H54 (cell line): ENCODE results near the gene TNNI2.

Experiments used
- DNase-seq: peaks from one replicate; pipeline ENCODE4 v3.0.0; 2011; ENCODE audit warnings: low spot score, mixed read lengths; ENCODE audit not compliant: insufficient read length
- FAIRE-seq: peaks from 3 replicates; lab custom pipeline; 2011; peaks lifted over from hg19 to GRCh38; lab: Jason Lieb, UNC
- POLR2A ChIP-seq: IDR thresholded peaks from 2 replicates; pipeline ENCODE4 v1.6.1; 2011; ENCODE audit warnings: low read depth, mild to moderate bottlenecking, low read length

TNNI2 gene

GRCh38 chr11:1814691-1815090 is 24.1 kb upstream of the TNNI2 start:
- DNase-seq: no peak
- no peak for FAIRE-seq

GRCh38 chr11:1815311-1815710 is 23.5 kb upstream of the TNNI2 start:
- no peak for FAIRE-seq

More at GRCh38 chr11:1814691-1815090, 24.1 kb upstream of the TNNI2 start:
- TF ChIP-seq POLR2A: no peak

GRCh38 chr11:1815751-1816150 is 23.0 kb upstream of the TNNI2 start:
- TF ChIP-seq POLR2A: no peak
- FAIRE-seq (no peak), DNase-seq (no peak)

More at GRCh38 chr11:1815311-1815710, 23.5 kb upstream of the TNNI2 start:
- TF ChIP-seq POLR2A: no peak
- DNase-seq: no peak

- no peak for TF ChIP-seq POLR2A
- no peak for FAIRE-seq
- no peak for DNase-seq
These were observed 21.8 kb upstream of the TNNI2 start for GRCh38 chr11:1817000-1817399.

- no peak for FAIRE-seq
- no peak for TF ChIP-seq POLR2A
- DNase-seq: no peak
These were observed 21.3 kb upstream of the TNNI2 start for GRCh38 chr11:1817511-1817910.

- DNase-seq (no peak), FAIRE-seq (no peak)
- no peak for TF ChIP-seq POLR2A
These were observed 19.7 kb upstream of the TNNI2 start for GRCh38 chr11:1819074-1819473.

- DNase-seq (no peak), FAIRE-seq (no peak)
- TF ChIP-seq POLR2A: no peak
These were observed 18.1 kb upstream of the TNNI2 start for GRCh38 chr11:1820463-1821325.

- no peak for DNase-seq
- FAIRE-seq: no peak
- no peak for TF ChIP-seq POLR2A
These were observed 17.2 kb upstream of the TNNI2 start for GRCh38 chr11:1821562-1821961.

- no peak for DNase-seq
- no peak for TF ChIP-seq POLR2A
- no peak for FAIRE-seq
These were observed 16.0 kb upstream of the TNNI2 start for GRCh38 chr11:1822648-1823375.

GRCh38 chr11:1823376-1824220 is 15.2 kb upstream of the TNNI2 start:
- DNase-seq (no peak), FAIRE-seq (no peak)
- no peak for TF ChIP-seq POLR2A

- TF ChIP-seq POLR2A: no peak
- no peak for FAIRE-seq
These were observed 14.4 kb upstream of the TNNI2 start for GRCh38 chr11:1824221-1825038.

GRCh38 chr11:1825039-1825740 is 13.6 kb upstream of the TNNI2 start:
- TF ChIP-seq POLR2A: no peak
- DNase-seq: no peak
- no peak for FAIRE-seq

More at GRCh38 chr11:1824221-1825038, 14.4 kb upstream of the TNNI2 start:
- no peak for DNase-seq
